Measurements from ENCODE around the gene RFLNA.

Gene RFLNA

DNA sequence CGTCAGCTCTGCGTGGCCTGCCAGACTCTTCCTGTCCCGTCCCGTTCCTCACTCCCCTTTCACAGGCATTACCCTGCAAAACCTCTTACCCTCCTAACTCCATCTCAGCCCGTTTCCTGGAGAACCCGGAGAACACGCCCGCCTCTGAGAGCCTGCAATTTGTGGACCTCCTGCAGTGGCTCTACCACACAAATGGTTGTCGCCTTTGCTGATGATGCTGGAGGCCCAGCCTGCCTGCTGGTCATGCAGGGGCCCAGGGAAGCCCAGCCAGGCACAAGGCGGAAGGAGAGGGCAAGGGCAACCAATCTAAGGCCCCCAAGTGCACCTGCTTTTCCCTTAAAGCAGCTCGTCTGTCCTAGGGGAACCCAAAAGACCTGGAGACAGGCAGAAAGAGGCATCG, 22.5 kb downstream of the RFLNA start:
- H3K4me3 ChIP-seq (ENCODE audit: low read depth, low read length) = no peak overlapping the region
- no peak for DNase-seq (ENCODE audit: low read depth)
- TF ChIP-seq, protein P1, sequence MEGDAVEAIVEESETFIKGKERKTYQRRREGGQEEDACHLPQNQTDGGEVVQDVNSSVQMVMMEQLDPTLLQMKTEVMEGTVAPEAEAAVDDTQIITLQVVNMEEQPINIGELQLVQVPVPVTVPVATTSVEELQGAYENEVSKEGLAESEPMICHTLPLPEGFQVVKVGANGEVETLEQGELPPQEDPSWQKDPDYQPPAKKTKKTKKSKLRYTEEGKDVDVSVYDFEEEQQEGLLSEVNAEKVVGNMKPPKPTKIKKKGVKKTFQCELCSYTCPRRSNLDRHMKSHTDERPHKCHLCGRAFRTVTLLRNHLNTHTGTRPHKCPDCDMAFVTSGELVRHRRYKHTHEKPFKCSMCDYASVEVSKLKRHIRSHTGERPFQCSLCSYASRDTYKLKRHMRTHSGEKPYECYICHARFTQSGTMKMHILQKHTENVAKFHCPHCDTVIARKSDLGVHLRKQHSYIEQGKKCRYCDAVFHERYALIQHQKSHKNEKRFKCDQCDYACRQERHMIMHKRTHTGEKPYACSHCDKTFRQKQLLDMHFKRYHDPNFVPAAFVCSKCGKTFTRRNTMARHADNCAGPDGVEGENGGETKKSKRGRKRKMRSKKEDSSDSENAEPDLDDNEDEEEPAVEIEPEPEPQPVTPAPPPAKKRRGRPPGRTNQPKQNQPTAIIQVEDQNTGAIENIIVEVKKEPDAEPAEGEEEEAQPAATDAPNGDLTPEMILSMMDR (IDR thresholded peaks at IDR 0.05; ENCODE audit: low read depth, low read length) = no peak
- TF ChIP-seq MYC (IDR thresholded peaks at IDR 0.05; ENCODE audit: low read depth, low read length) (no peak), POLR2A (IDR thresholded peaks at IDR 0.05; ENCODE audit: extremely low read depth, insufficient read length) (no peak)
- TF ChIP-seq, protein P2, sequence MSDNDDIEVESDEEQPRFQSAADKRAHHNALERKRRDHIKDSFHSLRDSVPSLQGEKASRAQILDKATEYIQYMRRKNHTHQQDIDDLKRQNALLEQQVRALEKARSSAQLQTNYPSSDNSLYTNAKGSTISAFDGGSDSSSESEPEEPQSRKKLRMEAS (IDR thresholded peaks at IDR 0.05; ENCODE audit: low read depth, low read length) = no peak

DNA sequence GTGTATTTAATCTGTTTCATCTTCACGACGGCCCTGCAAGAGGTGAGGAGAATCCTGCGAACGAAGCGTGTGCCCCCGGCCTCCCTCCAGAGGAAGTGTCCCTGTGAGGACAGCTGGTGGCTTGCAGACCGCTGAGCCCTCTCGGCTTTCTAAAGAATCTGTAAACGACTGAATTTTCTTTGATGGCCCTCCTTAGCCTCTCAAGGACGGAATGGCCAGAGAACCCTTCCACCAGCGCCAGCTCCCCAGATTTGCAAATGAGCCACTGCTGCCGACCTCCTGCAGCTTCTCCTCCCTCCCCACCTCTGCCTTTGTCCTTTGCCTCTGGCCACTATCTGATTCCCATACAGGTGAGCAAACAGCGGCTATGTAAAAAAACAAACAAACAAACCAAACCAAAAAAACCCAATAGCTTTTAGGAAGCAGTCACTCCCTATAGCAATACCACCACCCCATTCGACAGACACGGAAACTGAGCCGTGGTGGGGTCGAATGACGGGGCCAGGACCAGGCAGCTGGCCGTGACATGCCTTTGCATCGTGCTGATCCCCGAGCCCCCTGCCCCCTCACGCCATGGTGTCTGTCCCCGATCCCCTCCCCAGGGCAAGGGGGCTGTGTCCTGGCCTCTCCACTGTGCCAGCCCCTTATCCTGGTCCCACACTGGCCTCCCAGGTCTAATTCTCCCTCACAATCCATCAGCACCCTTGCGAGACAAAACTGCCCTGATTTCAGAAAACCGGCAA, 23.6 kb downstream of the RFLNA start:
- TF ChIP-seq, protein P2 (IDR thresholded peaks at IDR 0.05; ENCODE audit: low read depth, low read length) = no peak
- TF ChIP-seq, protein P1 (IDR thresholded peaks at IDR 0.05; ENCODE audit: low read depth, low read length) = no peak
- no peak for TF ChIP-seq MYC (IDR thresholded peaks at IDR 0.05; ENCODE audit: low read depth, low read length)
- TF ChIP-seq POLR2A (IDR thresholded peaks at IDR 0.05; ENCODE audit: extremely low read depth, insufficient read length) = no peak
- no peak for DNase-seq (ENCODE audit: low read depth)
- no peak overlapping the region for H3K4me3 ChIP-seq (ENCODE audit: low read depth, low read length)

DNA sequence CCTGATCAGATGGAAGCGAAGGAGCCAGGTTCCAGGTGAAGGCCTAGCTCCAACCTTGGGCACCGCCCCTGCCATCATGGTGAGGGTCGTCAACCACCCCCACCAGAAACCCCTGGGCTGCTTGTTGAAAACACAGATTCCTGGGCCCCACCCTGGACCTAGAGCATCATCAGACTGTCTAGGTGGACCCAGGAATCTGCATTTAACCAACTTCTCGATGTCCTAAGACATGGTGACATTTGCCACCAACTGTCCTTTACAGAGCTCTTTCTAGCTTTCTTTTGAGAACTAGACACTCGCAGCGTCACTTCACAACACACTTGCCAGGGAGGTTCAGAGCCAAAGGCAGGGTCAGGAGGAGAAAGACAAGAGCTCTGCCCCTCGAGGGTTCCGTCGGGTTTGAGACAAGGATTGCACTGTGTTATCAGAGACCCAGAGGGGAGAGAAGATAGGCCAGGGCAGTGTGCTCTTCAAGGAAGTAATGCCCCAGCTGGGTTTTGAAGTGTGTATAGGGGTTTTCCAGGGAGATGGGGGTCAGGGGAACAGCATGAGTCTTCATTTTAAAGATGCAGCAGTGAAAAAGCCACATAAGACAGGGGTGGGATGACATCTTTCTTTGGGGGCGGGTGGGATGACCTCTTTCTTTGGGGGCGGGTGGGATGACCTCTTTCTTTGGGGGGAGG, 24.6 kb downstream of the RFLNA start:
- TF ChIP-seq, protein P2 (IDR thresholded peaks at IDR 0.05; ENCODE audit: low read depth, low read length) = no peak
- TF ChIP-seq, protein P1 (IDR thresholded peaks at IDR 0.05; ENCODE audit: low read depth, low read length) = no peak
- TF ChIP-seq MYC (IDR thresholded peaks at IDR 0.05; ENCODE audit: low read depth, low read length) (no peak), POLR2A (IDR thresholded peaks at IDR 0.05; ENCODE audit: extremely low read depth, insufficient read length) (no peak)
- no peak overlapping the region for H3K4me3 ChIP-seq (ENCODE audit: low read depth, low read length)
- DNase-seq (ENCODE audit: low read depth) = no peak

DNA sequence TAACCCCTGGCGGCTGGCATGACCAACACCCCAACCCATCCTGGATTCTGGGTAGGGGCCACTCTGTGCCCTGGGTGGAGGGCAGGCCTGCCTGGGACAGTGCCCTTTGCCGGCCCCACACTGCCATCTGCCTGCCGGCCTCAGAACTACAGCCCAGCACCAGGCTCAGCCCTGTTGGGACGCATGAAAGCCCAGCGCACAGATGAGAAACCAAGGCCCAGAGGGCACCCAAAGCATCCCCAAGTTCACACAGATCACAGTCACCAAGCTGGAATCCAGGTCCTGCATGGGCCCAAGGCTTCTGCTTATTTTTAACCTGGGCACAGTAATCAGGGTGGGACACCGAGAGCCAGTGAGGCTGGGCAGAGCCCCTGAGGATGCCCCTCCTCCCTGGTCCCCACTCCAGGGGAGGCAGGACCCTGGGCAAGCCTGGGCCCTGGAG, 26.2 kb downstream of the RFLNA start:
- TF ChIP-seq POLR2A (IDR thresholded peaks at IDR 0.05; ENCODE audit: extremely low read depth, insufficient read length) (no peak), MYC (IDR thresholded peaks at IDR 0.05; ENCODE audit: low read depth, low read length) (0 out of 2 replicates have a peak, but pooled peaks have one; percentile 11)
- TF ChIP-seq, protein P2 (IDR thresholded peaks at IDR 0.05; ENCODE audit: low read depth, low read length) = no peak
- TF ChIP-seq, protein P1 (IDR thresholded peaks at IDR 0.05; ENCODE audit: low read depth, low read length) = peak; percentile 95
- no peak overlapping the region for H3K4me3 ChIP-seq (ENCODE audit: low read depth, low read length)
- peak; percentile 70 for DNase-seq (ENCODE audit: low read depth)

DNA sequence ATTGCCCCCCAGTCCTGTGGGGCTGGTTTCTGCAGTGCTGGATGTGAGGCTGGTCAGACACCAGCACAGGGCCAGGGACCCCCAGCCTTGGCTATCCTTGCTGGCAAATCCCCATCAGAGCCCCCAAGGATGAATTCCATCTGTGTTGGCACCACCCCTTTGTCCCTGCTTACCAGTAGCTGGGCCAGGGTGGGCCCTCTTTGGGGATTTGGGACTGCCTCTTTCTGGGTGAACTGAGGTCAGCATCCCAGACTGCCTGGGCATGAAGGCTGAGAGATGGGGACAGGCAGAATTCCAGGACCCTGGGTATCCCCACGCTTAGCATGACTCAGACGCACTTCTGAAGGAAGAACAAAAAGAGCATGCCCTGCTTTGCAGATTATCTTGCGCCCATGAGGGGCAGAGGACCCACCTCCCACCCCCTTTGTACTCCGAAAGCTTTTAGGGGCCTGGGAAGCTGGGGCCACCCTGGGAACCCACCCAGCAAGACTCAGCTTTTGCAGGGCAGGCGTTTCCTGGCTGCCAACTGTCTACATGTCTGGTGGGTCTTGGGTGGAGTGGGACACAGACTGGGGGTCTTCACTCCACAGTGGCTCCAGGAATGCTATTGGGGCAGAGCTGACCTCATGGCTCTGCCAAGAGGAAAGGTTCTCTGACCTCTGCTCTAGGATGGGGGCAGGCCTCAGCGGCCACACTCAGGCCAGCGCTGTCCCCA, 26.8 kb downstream of the RFLNA start:
- no peak for DNase-seq (ENCODE audit: low read depth)
- H3K4me3 ChIP-seq (ENCODE audit: low read depth, low read length) = no peak overlapping the region
- TF ChIP-seq, protein P2 (IDR thresholded peaks at IDR 0.05; ENCODE audit: low read depth, low read length) = no peak
- TF ChIP-seq, protein P1 (IDR thresholded peaks at IDR 0.05; ENCODE audit: low read depth, low read length) = no peak
- no peak for TF ChIP-seq MYC (IDR thresholded peaks at IDR 0.05; ENCODE audit: low read depth, low read length)
- no peak for TF ChIP-seq POLR2A (IDR thresholded peaks at IDR 0.05; ENCODE audit: extremely low read depth, insufficient read length)

Measured in NB4 (cell line).